Endodermal cell (in vitro differentiated cells): ENCODE data around the gene ID1. TPM values are rescaled to one million over a fixed set of nuclear protein-coding genes. Genes with fewer than 3 reads are reported as not detected.

Experiments used
- DNase-seq: peaks from one replicate; pipeline ENCODE4 v3.0.0-alpha.2; 2017
- H3K27ac ChIP-seq: 2 replicates; pipeline ENCODE4 v1.5.1; 2013; ENCODE audit warnings: mild to moderate bottlenecking, low read depth, low read length, moderate library complexity
- H3K27me3 ChIP-seq: 2 replicates; pipeline ENCODE4 v1.6.1; 2013; ENCODE audit warnings: mild to moderate bottlenecking, low read length, moderate library complexity; ENCODE audit not compliant: insufficient read depth, control insufficient read depth, poor library complexity, severe bottlenecking
- H3K36me3 ChIP-seq: 2 replicates; pipeline ENCODE4 v1.7.0; 2013; ENCODE audit warnings: mild to moderate bottlenecking, low read length, moderate library complexity; ENCODE audit not compliant: control insufficient read depth, insufficient read depth
- H3K4me1 ChIP-seq: one replicate; pipeline ENCODE4 v1.7.0; 2013; ENCODE audit warnings: low read length; ENCODE audit not compliant: control insufficient read depth, insufficient read depth
- H3K4me3 ChIP-seq: 2 replicates; pipeline ENCODE4 v1.5.1; 2013; ENCODE audit warnings: mild to moderate bottlenecking, low read length, moderate library complexity
- H3K9ac ChIP-seq: 2 replicates; pipeline ENCODE4 v1.6.1; 2013; ENCODE audit warnings: mild to moderate bottlenecking, low read length, moderate library complexity; ENCODE audit not compliant: poor library complexity, severe bottlenecking; ENCODE audit errors: extremely low read depth
- H3K9me3 ChIP-seq: 2 replicates; pipeline ENCODE4 v1.6.1; 2013; ENCODE audit warnings: mild to moderate bottlenecking, low read length, moderate library complexity; ENCODE audit not compliant: control insufficient read depth
- H3K27ac Mint-ChIP-seq: 2 replicates; pipeline ENCODE4 v1.8.0; 2020; ENCODE audit warnings: mixed read lengths
- H3K27me3 Mint-ChIP-seq: 2 replicates; pipeline ENCODE4 v1.8.0; 2021; ENCODE audit warnings: mild to moderate bottlenecking, mixed read lengths; ENCODE audit not compliant: insufficient read depth
- H3K36me3 Mint-ChIP-seq: 2 replicates; pipeline ENCODE4 v1.8.0; 2020; ENCODE audit warnings: low read depth, mixed read lengths
- H3K4me1 Mint-ChIP-seq: 2 replicates; pipeline ENCODE4 v1.8.0; 2020; ENCODE audit warnings: mixed read lengths
- H3K4me3 Mint-ChIP-seq: 2 replicates; pipeline ENCODE4 v1.8.0; 2020; ENCODE audit warnings: mild to moderate bottlenecking, moderate library complexity, mixed read lengths
- H3K9me3 Mint-ChIP-seq: 2 replicates; pipeline ENCODE4 v1.8.0; 2020; ENCODE audit warnings: mild to moderate bottlenecking, mixed read lengths
- CTCF ChIP-seq: fragments of 200-600 bp; sonication (generic); conservative IDR thresholded peaks from 2 replicates; pipeline ENCODE4 v1.5.0; 2021; ENCODE audit warnings: antibody characterized with exemption, mild to moderate bottlenecking
- WGBS, 2 experiments: methylation state at CpG; one replicate each; pipeline versions ENCODE4 v1.1.5 to v1.1.7; 2013; ENCODE audit warnings: missing lambda C conversion rate in 2 of 2, mixed read lengths in 1 of 2; ENCODE audit not compliant: insufficient coverage in 1 of 2, insufficient read length in 1 of 2; 5-methylcytosine and 5-hydroxymethylcytosine counted together
- total RNA-seq, 2 donors: library from RNA; stranded (reverse); fragmentation: NEBNext Ultra II Directional in 1 of 2; extraction: Animal tissue kit (Norgen Biotek cat#: 25700) in 1 of 2; gene quantifications; 2 replicates in 1 of 2; 3 replicates in 1 of 2; pipeline ENCODE4 v1.2.1, GENCODE V29; 2021

Gene ID1
- total RNA-seq, 2 donors from 2014 or later: 380 to 447 TPM

GRCh38 chr20:31566658-31567379 is 38.3 kb upstream of the ID1 start:
- Mint-ChIP-seq H3K4me1 (peaks cover 37% of the 10 kb centered on the region), H3K9me3 (no peaks in the 10 kb centered on the region), H3K4me3 (no peak overlapping the region), H3K36me3 (peaks cover 42% of the 10 kb centered on the region), H3K27me3 (no peaks in the 10 kb centered on the region), H3K27ac (peak overlapping the region; percentile 77)
- Histone ChIP-seq H3K36me3 (peaks cover 55% of the 10 kb centered on the region), H3K9me3 (no peaks in the 10 kb centered on the region), H3K27ac (no peak overlapping the region), H3K4me1 (peaks cover 9% of the 10 kb centered on the region), H3K4me3 (no peak overlapping the region), H3K9ac (no peak overlapping the region), H3K27me3 (no peaks in the 10 kb centered on the region)
- DNase-seq: peak; percentile 80
- 78 to 81% methylated on average over 4 to 14 of the region's 14 CpGs for WGBS, 2 experiments
- no peak for TF ChIP-seq CTCF

DNA sequence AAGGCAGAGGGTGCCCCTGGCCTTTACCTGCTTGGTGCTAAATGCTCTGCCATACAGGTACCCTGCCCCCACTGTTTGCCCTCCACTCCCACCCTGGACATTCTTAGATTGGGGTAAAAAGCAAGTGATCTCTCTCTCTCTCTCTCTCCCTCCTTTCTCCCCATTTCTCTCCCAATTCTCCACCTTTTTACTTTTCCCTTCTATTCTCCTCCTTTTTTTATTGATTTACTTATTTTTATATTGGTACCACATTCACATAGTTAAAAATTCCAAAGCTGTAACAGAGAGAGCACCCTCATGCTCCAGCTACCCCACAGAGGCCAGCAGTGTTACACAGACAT is 37.7 kb upstream of the ID1 start:
- Mint-ChIP-seq H3K4me1 (peaks cover 42% of the 10 kb centered on the region), H3K36me3 (peaks cover 36% of the 10 kb centered on the region), H3K4me3 (no peak overlapping the region), H3K27me3 (no peaks in the 10 kb centered on the region), H3K9me3 (no peaks in the 10 kb centered on the region), H3K27ac (peak overlapping the region; percentile 77)
- H3K9me3 ChIP-seq: no peaks in the 10 kb centered on the region
- H3K36me3 ChIP-seq: peaks cover 50% of the 10 kb centered on the region
- no peak for DNase-seq
- H3K4me1 ChIP-seq: peaks cover 9% of the 10 kb centered on the region
- no peak overlapping the region for H3K27ac ChIP-seq
- no peak overlapping the region for H3K4me3 ChIP-seq
- no peak for TF ChIP-seq CTCF
- H3K27me3 ChIP-seq: no peaks in the 10 kb centered on the region
- no peak overlapping the region for H3K9ac ChIP-seq

DNA sequence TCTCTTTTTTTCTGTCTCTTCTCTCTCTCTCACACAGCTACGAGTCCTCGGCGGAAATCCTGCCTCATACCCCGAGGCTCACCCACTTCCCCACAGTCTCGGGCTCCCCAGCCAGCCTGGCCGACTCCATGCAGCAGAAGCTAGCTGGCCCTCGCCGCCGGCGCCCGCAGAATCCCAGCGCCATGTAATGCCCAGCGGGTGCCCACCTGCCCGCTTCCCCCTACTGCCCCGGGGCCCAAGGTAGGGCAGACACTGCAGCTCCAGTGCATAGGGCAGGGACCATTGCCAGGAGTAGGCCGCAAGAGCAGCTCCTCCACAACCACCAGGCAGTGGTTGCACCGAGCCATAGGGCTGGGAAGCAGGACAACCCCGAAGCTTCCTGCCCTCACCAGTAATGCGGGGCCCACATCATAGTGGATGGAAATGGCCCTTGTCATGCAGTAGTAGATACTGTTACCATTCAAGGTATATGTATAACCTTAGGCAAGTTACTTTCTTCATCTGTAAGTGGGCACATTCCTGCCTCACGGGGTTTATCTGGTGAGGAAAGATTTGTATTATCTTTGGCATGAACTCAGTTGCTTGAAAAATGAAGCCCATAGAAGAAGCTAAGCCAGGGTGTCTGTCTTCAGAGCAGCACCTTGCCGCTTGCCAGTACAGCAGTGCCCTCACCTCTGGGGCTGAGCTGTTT is 36.9 kb upstream of the ID1 start:
- H3K27ac ChIP-seq: peak overlapping the region; percentile 83
- no peak overlapping the region for H3K4me3 Mint-ChIP-seq
- TF ChIP-seq CTCF: no peak
- H3K4me3 ChIP-seq: no peak overlapping the region
- no peaks in the 10 kb centered on the region for H3K9me3 ChIP-seq
- WGBS, 2 experiments: 94 to 95% methylated on average over 16 to 21 of the region's 21 CpGs
- H3K4me1 ChIP-seq: peaks cover 9% of the 10 kb centered on the region
- H3K27ac Mint-ChIP-seq: peak overlapping the region; percentile 91
- no peaks in the 10 kb centered on the region for H3K27me3 Mint-ChIP-seq
- no peaks in the 10 kb centered on the region for H3K9me3 Mint-ChIP-seq
- no peaks in the 10 kb centered on the region for H3K27me3 ChIP-seq
- H3K9ac ChIP-seq: no peak overlapping the region
- DNase-seq: no peak
- H3K36me3 ChIP-seq: peaks cover 43% of the 10 kb centered on the region
- H3K36me3 Mint-ChIP-seq: peaks cover 28% of the 10 kb centered on the region
- peaks cover 43% of the 10 kb centered on the region for H3K4me1 Mint-ChIP-seq
